SK-N-SH (cell line): ENCODE measurements around the gene CYP8B1. TPM values are rescaled to one million over a fixed set of nuclear protein-coding genes. Genes with fewer than 3 reads are reported as not detected.

ENCODE experiments used
- ELF1 ChIP-seq: IDR thresholded peaks from 2 replicates; pipeline ENCODE4 v1.4.0; 2012
- EP300 ChIP-seq, 2 experiments: IDR thresholded peaks; 2 replicates each; pipeline versions ENCODE4 v1.4.0 to v1.6.1; 2012; ENCODE audit warnings: borderline replicate concordance in 1 of 2, low read depth in 1 of 2, low read length in 1 of 2
- EZH2phosphoT487 ChIP-seq: fragments of 200-600 bp; sonication (generic); IDR thresholded peaks from 2 replicates; pipeline ENCODE4 v1.6.1; 2017; ENCODE audit warnings: low read depth, mixed run types, mild to moderate bottlenecking, antibody characterized with exemption, moderate library complexity, borderline replicate concordance
- FOSL2 ChIP-seq: IDR thresholded peaks from 2 replicates; pipeline ENCODE4 v1.4.0; 2012; ENCODE audit warnings: low read depth, mild to moderate bottlenecking, moderate library complexity, borderline replicate concordance
- FOXJ3 ChIP-seq: sonication (generic); formaldehyde crosslinking; IDR thresholded peaks from 2 replicates; pipeline ENCODE4 v1.5.1; 2020; ENCODE audit warnings: mild to moderate bottlenecking, missing genetic modification reagents
- FOXM1 ChIP-seq: IDR thresholded peaks from 2 replicates; pipeline ENCODE4 v1.4.0; 2012; ENCODE audit warnings: low read depth, mild to moderate bottlenecking
- GATA2 ChIP-seq: sonication (generic); formaldehyde crosslinking; IDR thresholded peaks from 2 replicates; pipeline ENCODE4 v1.5.0; 2020; ENCODE audit warnings: mild to moderate bottlenecking, missing genetic modification reagents
- JUND ChIP-seq: IDR thresholded peaks from 2 replicates; pipeline ENCODE4 v1.4.0; 2012
- MXI1 ChIP-seq: IDR thresholded peaks from 2 replicates; pipeline ENCODE4 v1.6.1; 2012; ENCODE audit warnings: mild to moderate bottlenecking, low read depth, low read length, improper control_type of control experiment
- POLR2AphosphoS5 ChIP-seq: IDR thresholded peaks from 2 replicates; pipeline ENCODE4 v1.6.1; 2012; ENCODE audit warnings: low read depth, low read length
- RAD21 ChIP-seq: IDR thresholded peaks from 2 replicates; pipeline ENCODE4 v1.6.1; 2012; ENCODE audit warnings: mild to moderate bottlenecking, low read length
- RCOR1 ChIP-seq: fragments of 150-350 bp; IDR thresholded peaks from 2 replicates; pipeline ENCODE4 v1.6.1; 2017; ENCODE audit warnings: antibody characterized with exemption, low read length
- RFX5 ChIP-seq: IDR thresholded peaks from 2 replicates; pipeline ENCODE4 v1.6.1; 2012; ENCODE audit warnings: mild to moderate bottlenecking, improper control_type of control experiment, low read length
- RXRA ChIP-seq: IDR thresholded peaks from 2 replicates; pipeline ENCODE4 v1.4.0; 2012; ENCODE audit warnings: low read depth, mild to moderate bottlenecking, borderline replicate concordance
- SMC3 ChIP-seq: IDR thresholded peaks from 2 replicates; pipeline ENCODE4 v1.6.1; 2012; ENCODE audit warnings: low read depth, low read length, improper control_type of control experiment
- TAF1 ChIP-seq: IDR thresholded peaks from 2 replicates; pipeline ENCODE4 v1.6.1; 2012; ENCODE audit warnings: low read depth, mild to moderate bottlenecking, low read length, moderate library complexity, borderline replicate concordance
- polyA plus RNA-seq, 3 experiments: library from polyadenylated mRNA; depleted of rRNA; stranded (reverse); fragments of >200 nt; gene quantifications; 2 replicates each; pipeline ENCODE4 v1.2.3, GENCODE V29; 2012
- TF ChIP-seq, protein P1 (sequence below): IDR thresholded peaks from 2 replicates; pipeline ENCODE4 v1.6.1; 2012; ENCODE audit warnings: mild to moderate bottlenecking, low read depth, low read length, moderate library complexity
- TF ChIP-seq, protein P2 (sequence below): IDR thresholded peaks from 2 replicates; pipeline ENCODE4 v1.4.0; 2012; ENCODE audit warnings: low read depth, borderline replicate concordance
- TF ChIP-seq, protein P3 (sequence below): fragments of 200-600 bp; sonication (generic); IDR thresholded peaks from 2 replicates; pipeline ENCODE4 v1.6.1; 2017; ENCODE audit warnings: antibody characterized with exemption, mild to moderate bottlenecking, moderate library complexity
- TF ChIP-seq, protein P4 (sequence below): IDR thresholded peaks from 2 replicates; pipeline ENCODE4 v1.4.0; 2012; ENCODE audit warnings: low read depth

The CYP8B1 gene
- polyA plus RNA-seq, 1 of the 3 experiments (the other 2 are of a cell fraction): not detected

DNA sequence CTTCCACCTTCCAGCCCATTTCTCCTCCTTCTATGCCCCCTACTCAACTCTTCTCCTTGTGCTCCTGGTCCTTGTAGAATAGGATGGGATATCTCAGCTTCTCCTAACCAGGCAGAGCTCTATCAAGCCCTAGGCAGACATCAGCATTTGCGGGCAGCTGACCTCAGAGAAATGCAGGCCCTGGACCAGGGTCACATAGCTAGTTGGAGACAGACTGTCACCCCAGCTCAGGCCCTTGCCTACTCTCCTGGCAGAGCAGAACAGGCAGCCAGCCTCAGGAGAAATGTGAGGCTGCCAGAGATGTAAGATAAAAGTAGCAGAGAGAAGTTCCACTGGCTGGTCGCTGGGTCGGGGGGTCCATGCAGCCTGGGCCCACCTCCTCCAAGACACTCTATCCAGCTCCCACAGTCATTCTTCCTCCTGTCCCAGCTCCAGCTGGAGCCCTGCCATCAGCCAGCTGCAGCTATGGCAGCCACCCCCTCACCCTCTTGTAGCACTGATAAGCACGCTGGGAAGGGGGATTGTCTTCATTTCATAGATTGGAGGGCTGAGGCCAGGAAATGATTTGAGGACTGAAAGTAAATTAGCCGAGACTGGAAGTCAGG is 4.0 kb downstream of the CYP8B1 start (continued):
- TF ChIP-seq, protein P1, sequence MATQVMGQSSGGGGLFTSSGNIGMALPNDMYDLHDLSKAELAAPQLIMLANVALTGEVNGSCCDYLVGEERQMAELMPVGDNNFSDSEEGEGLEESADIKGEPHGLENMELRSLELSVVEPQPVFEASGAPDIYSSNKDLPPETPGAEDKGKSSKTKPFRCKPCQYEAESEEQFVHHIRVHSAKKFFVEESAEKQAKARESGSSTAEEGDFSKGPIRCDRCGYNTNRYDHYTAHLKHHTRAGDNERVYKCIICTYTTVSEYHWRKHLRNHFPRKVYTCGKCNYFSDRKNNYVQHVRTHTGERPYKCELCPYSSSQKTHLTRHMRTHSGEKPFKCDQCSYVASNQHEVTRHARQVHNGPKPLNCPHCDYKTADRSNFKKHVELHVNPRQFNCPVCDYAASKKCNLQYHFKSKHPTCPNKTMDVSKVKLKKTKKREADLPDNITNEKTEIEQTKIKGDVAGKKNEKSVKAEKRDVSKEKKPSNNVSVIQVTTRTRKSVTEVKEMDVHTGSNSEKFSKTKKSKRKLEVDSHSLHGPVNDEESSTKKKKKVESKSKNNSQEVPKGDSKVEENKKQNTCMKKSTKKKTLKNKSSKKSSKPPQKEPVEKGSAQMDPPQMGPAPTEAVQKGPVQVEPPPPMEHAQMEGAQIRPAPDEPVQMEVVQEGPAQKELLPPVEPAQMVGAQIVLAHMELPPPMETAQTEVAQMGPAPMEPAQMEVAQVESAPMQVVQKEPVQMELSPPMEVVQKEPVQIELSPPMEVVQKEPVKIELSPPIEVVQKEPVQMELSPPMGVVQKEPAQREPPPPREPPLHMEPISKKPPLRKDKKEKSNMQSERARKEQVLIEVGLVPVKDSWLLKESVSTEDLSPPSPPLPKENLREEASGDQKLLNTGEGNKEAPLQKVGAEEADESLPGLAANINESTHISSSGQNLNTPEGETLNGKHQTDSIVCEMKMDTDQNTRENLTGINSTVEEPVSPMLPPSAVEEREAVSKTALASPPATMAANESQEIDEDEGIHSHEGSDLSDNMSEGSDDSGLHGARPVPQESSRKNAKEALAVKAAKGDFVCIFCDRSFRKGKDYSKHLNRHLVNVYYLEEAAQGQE: no peak
- TF ChIP-seq FOSL2: no peak
- peak in 1 of 2 experiments; percentile 37; a peak in 2 of 4 replicates for TF ChIP-seq EP300 (IDR thresholded peaks at IDR 0.05; ENCODE audit: borderline replicate concordance in 1 of 2, low read depth in 1 of 2, low read length in 1 of 2)
- TF ChIP-seq, protein P2, sequence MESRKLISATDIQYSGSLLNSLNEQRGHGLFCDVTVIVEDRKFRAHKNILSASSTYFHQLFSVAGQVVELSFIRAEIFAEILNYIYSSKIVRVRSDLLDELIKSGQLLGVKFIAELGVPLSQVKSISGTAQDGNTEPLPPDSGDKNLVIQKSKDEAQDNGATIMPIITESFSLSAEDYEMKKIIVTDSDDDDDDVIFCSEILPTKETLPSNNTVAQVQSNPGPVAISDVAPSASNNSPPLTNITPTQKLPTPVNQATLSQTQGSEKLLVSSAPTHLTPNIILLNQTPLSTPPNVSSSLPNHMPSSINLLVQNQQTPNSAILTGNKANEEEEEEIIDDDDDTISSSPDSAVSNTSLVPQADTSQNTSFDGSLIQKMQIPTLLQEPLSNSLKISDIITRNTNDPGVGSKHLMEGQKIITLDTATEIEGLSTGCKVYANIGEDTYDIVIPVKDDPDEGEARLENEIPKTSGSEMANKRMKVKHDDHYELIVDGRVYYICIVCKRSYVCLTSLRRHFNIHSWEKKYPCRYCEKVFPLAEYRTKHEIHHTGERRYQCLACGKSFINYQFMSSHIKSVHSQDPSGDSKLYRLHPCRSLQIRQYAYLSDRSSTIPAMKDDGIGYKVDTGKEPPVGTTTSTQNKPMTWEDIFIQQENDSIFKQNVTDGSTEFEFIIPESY: no peak
- 0 out of 2 replicates have a peak, but pooled peaks have one; percentile 22 for TF ChIP-seq MXI1
- no peak for TF ChIP-seq JUND
- no peak for TF ChIP-seq RAD21
- TF ChIP-seq GATA2: peak; percentile 82
- TF ChIP-seq POLR2AphosphoS5: no peak
- TF ChIP-seq EZH2phosphoT487: no peak
- no peak for TF ChIP-seq TAF1
- 0 out of 2 replicates have a peak, but pooled peaks have one; percentile 6 for TF ChIP-seq RCOR1
- no peak for TF ChIP-seq SMC3
- no peak for TF ChIP-seq FOXM1
- TF ChIP-seq, protein P3, sequence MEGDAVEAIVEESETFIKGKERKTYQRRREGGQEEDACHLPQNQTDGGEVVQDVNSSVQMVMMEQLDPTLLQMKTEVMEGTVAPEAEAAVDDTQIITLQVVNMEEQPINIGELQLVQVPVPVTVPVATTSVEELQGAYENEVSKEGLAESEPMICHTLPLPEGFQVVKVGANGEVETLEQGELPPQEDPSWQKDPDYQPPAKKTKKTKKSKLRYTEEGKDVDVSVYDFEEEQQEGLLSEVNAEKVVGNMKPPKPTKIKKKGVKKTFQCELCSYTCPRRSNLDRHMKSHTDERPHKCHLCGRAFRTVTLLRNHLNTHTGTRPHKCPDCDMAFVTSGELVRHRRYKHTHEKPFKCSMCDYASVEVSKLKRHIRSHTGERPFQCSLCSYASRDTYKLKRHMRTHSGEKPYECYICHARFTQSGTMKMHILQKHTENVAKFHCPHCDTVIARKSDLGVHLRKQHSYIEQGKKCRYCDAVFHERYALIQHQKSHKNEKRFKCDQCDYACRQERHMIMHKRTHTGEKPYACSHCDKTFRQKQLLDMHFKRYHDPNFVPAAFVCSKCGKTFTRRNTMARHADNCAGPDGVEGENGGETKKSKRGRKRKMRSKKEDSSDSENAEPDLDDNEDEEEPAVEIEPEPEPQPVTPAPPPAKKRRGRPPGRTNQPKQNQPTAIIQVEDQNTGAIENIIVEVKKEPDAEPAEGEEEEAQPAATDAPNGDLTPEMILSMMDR: no peak
- TF ChIP-seq RFX5: no peak
- no peak for TF ChIP-seq ELF1
- TF ChIP-seq FOXJ3 (CRISPR knock-in tag): no peak
- TF ChIP-seq RXRA: no peak
- TF ChIP-seq, protein P4, sequence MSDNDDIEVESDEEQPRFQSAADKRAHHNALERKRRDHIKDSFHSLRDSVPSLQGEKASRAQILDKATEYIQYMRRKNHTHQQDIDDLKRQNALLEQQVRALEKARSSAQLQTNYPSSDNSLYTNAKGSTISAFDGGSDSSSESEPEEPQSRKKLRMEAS: no peak
- TF ChIP-seq, all 33 proteins: peak for 4
